Measurements from ENCODE around the gene RBAK.

DNA sequence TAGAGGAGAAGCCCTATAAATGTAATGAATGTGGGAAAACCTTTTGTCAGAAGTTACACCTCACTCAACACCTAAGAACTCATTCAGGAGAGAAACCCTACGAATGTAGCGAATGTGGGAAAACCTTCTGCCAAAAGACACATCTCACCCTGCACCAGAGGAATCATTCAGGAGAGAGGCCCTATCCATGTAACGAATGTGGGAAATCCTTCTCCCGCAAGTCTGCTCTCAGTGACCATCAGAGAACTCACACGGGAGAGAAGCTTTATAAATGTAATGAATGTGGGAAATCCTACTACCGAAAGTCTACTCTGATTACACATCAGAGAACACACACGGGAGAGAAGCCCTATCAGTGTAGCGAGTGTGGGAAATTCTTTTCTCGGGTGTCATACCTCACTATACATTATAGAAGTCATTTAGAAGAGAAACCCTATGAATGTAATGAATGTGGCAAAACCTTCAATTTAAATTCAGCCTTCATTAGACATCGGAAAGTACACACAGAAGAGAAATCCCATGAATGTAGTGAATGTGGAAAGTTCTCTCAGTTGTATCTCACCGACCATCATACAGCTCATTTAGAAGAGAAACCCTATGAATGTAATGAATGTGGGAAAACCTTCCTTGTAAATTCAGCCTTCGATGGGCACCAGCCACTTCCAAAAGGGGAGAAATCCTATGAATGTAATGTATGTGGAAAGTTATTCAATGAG lies 18.9 kb downstream of the RBAK start:
- TF ChIP-seq, protein P1, sequence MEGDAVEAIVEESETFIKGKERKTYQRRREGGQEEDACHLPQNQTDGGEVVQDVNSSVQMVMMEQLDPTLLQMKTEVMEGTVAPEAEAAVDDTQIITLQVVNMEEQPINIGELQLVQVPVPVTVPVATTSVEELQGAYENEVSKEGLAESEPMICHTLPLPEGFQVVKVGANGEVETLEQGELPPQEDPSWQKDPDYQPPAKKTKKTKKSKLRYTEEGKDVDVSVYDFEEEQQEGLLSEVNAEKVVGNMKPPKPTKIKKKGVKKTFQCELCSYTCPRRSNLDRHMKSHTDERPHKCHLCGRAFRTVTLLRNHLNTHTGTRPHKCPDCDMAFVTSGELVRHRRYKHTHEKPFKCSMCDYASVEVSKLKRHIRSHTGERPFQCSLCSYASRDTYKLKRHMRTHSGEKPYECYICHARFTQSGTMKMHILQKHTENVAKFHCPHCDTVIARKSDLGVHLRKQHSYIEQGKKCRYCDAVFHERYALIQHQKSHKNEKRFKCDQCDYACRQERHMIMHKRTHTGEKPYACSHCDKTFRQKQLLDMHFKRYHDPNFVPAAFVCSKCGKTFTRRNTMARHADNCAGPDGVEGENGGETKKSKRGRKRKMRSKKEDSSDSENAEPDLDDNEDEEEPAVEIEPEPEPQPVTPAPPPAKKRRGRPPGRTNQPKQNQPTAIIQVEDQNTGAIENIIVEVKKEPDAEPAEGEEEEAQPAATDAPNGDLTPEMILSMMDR (IDR thresholded peaks at IDR 0.05; ENCODE audit: insufficient read depth, low read length), result no peak
- 0 out of 2 replicates have a peak, but pooled peaks have one; percentile 46 for TF ChIP-seq POLR2AphosphoS5 (IDR thresholded peaks at IDR 0.05; ENCODE audit: low read depth)
